Hepatocyte (in vitro differentiated cells): ENCODE data around the gene F13A1. TPM values are rescaled to one million over a fixed set of nuclear protein-coding genes. Genes with fewer than 3 reads are reported as not detected.

ENCODE experiments used
- DNase-seq: peaks from one replicate; pipeline ENCODE4 v3.0.0-alpha.2; 2016; ENCODE audit warnings: low spot score
- H2AFZ ChIP-seq: fragments of 200-600 bp; sonication (generic); 2 replicates; pipeline ENCODE4 v1.6.0; 2016; ENCODE audit warnings: antibody characterized with exemption, mild to moderate bottlenecking
- H3K27ac ChIP-seq: fragments of 200-600 bp; sonication (generic); 2 replicates; pipeline ENCODE4 v1.5.1; 2016; ENCODE audit warnings: mild to moderate bottlenecking
- H3K27me3 ChIP-seq: fragments of 200-600 bp; sonication (generic); 2 replicates; pipeline ENCODE4 v1.6.1; 2016
- H3K36me3 ChIP-seq: fragments of 200-600 bp; sonication (generic); replicated peaks from 2 replicates; pipeline ENCODE4 v1.5.1; 2016; ENCODE audit warnings: low read depth; ENCODE audit not compliant: insufficient read depth
- H3K4me1 ChIP-seq: fragments of 200-600 bp; sonication (generic); 2 replicates; pipeline ENCODE4 v1.5.1; 2016; ENCODE audit warnings: mild to moderate bottlenecking, moderate library complexity; ENCODE audit not compliant: insufficient read depth
- H3K4me2 ChIP-seq: fragments of 200-600 bp; sonication (generic); 2 replicates; pipeline ENCODE4 v1.6.0; 2016
- H3K4me3 ChIP-seq: fragments of 200-600 bp; sonication (generic); 2 replicates; pipeline ENCODE4 v1.5.1; 2016; ENCODE audit warnings: mild to moderate bottlenecking
- H3K79me2 ChIP-seq: fragments of 200-600 bp; sonication (generic); 2 replicates; pipeline ENCODE4 v1.6.0; 2017; ENCODE audit warnings: mild to moderate bottlenecking
- H3K9me2 ChIP-seq: fragments of 200-600 bp; sonication (generic); replicated peaks from 2 replicates; pipeline ENCODE4 v1.6.0; 2017; ENCODE audit warnings: mild to moderate bottlenecking; ENCODE audit not compliant: insufficient read depth
- H3K9me3 ChIP-seq: fragments of 200-600 bp; sonication (generic); 2 replicates; pipeline ENCODE4 v1.5.1; 2016; ENCODE audit warnings: low read depth, mild to moderate bottlenecking
- H4K20me1 ChIP-seq: fragments of 200-600 bp; sonication (generic); 2 replicates; pipeline ENCODE4 v1.6.0; 2016; ENCODE audit warnings: mild to moderate bottlenecking; ENCODE audit not compliant: insufficient read depth, poor library complexity, severe bottlenecking
- EZH2 ChIP-seq: fragments of 200-600 bp; sonication (generic); IDR thresholded peaks from 2 replicates; pipeline ENCODE4 v1.6.1; 2016; ENCODE audit warnings: antibody characterized with exemption, mild to moderate bottlenecking, borderline replicate concordance
- EZH2phosphoT487 ChIP-seq: fragments of 200-600 bp; sonication (generic); IDR thresholded peaks from one replicate; pipeline ENCODE4 v1.6.1; 2018; ENCODE audit warnings: antibody characterized with exemption, mild to moderate bottlenecking, low read depth, moderate library complexity; ENCODE audit not compliant: unreplicated experiment, severe bottlenecking
- WGBS: methylation state at CpG from one replicate; pipeline ENCODE4 v1.1.6; 2016; ENCODE audit warnings: low lambda C conversion rate; ENCODE audit errors: missing lambda C conversion rate; 5-methylcytosine and 5-hydroxymethylcytosine counted together
- polyA plus RNA-seq: library from polyadenylated mRNA; unstranded; fragments of >200 nt; fragmentation: Nextera tagmentation; extraction: Ambion mirVana; gene quantifications from 2 replicates; pipeline ENCODE4 v1.2.1, GENCODE V29; 2016
- total RNA-seq: library from RNA; depleted of rRNA; stranded (reverse); fragments of >200 nt; gene quantifications from 2 replicates; pipeline ENCODE4 v1.2.3, GENCODE V29; 2014
- TF ChIP-seq, protein P1 (sequence below): fragments of 200-600 bp; sonication (generic); IDR thresholded peaks from 2 replicates; pipeline ENCODE4 v1.5.1; 2016; ENCODE audit warnings: antibody characterized with exemption, mild to moderate bottlenecking; ENCODE audit not compliant: poor library complexity

The F13A1 gene
- total and polyA plus RNA-seq, 2 experiments from 2014 or later: 3.7 to 8.5 TPM

DNA sequence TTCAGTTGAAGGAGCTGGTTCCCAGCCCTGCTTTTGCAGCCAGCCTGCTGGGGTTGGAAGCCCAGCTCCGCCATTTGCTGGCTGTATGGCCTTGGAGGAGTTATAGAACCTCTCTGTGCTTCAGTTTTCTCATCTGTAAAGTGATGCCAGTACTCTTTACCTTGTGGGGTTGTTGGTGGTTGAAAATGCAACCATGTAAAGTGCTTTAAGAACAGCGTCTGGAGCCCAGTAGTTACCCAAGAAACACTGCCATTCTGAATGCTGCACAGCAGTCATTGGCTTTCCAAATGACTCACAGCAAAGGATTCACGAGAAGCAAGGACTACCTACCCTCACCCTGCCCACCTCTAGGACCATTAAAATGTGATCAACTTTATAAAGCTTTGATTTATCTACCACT lies 154.4 kb downstream of the F13A1 start:
- WGBS: 83% methylated on average over 3 of the region's 3 CpGs
- H2AFZ ChIP-seq: no peak overlapping the region
- H3K9me3 ChIP-seq: no peaks in the 10 kb centered on the region
- H3K27me3 ChIP-seq: no peaks in the 10 kb centered on the region
- no peaks in the 10 kb centered on the region for H3K36me3 ChIP-seq
- H3K4me3 ChIP-seq: no peak overlapping the region
- no peak overlapping the region for H3K27ac ChIP-seq
- H3K4me1 ChIP-seq: no peaks in the 10 kb centered on the region
- no peaks in the 10 kb centered on the region for H4K20me1 ChIP-seq
- DNase-seq: no peak
- TF ChIP-seq EZH2phosphoT487 (no peak), EZH2 (no peak)
- TF ChIP-seq, protein P1, sequence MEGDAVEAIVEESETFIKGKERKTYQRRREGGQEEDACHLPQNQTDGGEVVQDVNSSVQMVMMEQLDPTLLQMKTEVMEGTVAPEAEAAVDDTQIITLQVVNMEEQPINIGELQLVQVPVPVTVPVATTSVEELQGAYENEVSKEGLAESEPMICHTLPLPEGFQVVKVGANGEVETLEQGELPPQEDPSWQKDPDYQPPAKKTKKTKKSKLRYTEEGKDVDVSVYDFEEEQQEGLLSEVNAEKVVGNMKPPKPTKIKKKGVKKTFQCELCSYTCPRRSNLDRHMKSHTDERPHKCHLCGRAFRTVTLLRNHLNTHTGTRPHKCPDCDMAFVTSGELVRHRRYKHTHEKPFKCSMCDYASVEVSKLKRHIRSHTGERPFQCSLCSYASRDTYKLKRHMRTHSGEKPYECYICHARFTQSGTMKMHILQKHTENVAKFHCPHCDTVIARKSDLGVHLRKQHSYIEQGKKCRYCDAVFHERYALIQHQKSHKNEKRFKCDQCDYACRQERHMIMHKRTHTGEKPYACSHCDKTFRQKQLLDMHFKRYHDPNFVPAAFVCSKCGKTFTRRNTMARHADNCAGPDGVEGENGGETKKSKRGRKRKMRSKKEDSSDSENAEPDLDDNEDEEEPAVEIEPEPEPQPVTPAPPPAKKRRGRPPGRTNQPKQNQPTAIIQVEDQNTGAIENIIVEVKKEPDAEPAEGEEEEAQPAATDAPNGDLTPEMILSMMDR: no peak
- H3K4me2 ChIP-seq: no peak overlapping the region
- H3K9me2 ChIP-seq: no peaks in the 10 kb centered on the region
- no peaks in the 10 kb centered on the region for H3K79me2 ChIP-seq

DNA sequence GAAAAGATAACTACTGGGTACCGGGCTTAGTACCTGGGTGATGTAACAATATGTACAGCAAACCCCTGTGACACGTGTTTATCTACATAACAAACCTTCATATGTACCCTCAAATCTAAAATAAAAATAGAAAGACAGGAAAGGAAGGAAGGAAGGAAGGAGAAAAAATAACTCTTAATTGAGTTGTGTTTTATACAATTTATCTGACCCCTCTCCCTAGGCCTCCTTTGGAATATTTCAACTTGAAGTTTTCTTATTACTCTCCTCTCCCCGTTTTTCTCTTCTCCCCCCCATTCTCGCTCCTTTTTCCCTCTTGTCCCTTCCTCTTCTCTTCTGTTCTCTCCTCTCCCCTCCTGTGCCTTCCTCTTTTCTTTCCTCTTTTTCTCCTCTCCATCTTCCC lies 156.1 kb downstream of the F13A1 start:
- no peak overlapping the region for H3K27ac ChIP-seq
- WGBS: 87% methylated on average over 4 of the region's 4 CpGs
- no peaks in the 10 kb centered on the region for H3K36me3 ChIP-seq
- H3K9me3 ChIP-seq: no peaks in the 10 kb centered on the region
- no peaks in the 10 kb centered on the region for H4K20me1 ChIP-seq
- no peaks in the 10 kb centered on the region for H3K4me1 ChIP-seq
- H3K4me3 ChIP-seq: no peak overlapping the region
- no peak for DNase-seq
- no peak overlapping the region for H3K4me2 ChIP-seq
- H2AFZ ChIP-seq: no peak overlapping the region
- no peaks in the 10 kb centered on the region for H3K27me3 ChIP-seq
- no peaks in the 10 kb centered on the region for H3K9me2 ChIP-seq
- TF ChIP-seq EZH2phosphoT487 (no peak), EZH2 (no peak)
- TF ChIP-seq, protein P1: no peak
- H3K79me2 ChIP-seq: no peaks in the 10 kb centered on the region

DNA sequence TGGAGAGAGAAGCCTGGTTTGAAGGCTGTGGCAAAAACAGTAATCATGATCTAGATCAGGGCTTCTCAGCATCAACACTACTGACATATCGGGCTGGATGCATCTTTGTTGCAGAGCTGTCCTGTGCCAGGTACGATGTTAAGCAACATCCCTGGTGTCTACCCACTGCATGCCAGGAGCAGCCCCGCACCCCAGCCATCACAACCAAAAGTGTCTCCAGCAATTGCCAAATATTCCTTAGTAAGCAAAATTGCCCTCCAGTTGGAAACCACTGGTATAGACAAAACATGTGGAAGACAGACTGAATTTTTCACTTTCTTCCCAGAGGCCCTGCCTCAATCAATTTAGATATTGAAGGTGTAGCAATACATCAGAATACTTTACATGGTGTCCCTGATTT lies 166.1 kb downstream of the F13A1 start:
- Histone ChIP-seq H3K79me2 (no peaks in the 10 kb centered on the region), H3K4me3 (no peak overlapping the region), H4K20me1 (no peaks in the 10 kb centered on the region), H3K4me2 (no peak overlapping the region), H3K9me2 (no peaks in the 10 kb centered on the region), H3K27me3 (no peaks in the 10 kb centered on the region), H3K36me3 (no peaks in the 10 kb centered on the region), H3K9me3 (no peaks in the 10 kb centered on the region), H2AFZ (no peak overlapping the region), H3K4me1 (no peaks in the 10 kb centered on the region), H3K27ac (no peak overlapping the region)
- DNase-seq: no peak
- TF ChIP-seq, protein P1: no peak
- TF ChIP-seq EZH2phosphoT487 (no peak), EZH2 (no peak)
- 86% methylated on average over 3 of the region's 3 CpGs for WGBS

DNA sequence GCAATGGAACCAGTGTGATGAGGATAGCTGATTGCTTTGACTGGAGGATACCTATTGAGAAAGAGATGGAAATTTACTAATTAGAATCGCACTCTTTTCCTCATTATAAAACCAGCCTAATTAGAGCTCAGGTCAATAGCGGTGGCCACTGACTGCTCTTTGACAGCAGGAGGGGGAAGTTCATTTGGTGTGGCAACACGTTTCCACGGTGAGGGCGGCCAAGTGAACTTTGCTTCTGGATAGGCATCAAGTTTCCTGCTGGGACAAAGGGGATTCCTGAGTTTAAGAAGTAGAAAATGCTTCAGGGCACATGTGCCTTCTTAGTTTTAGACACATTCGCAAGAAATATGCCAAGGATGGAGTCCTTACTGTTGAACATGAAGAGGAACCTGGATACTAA lies 168.4 kb downstream of the F13A1 start:
- DNase-seq: no peak
- no peaks in the 10 kb centered on the region for H3K27me3 ChIP-seq
- no peaks in the 10 kb centered on the region for H4K20me1 ChIP-seq
- H3K9me2 ChIP-seq: no peaks in the 10 kb centered on the region
- TF ChIP-seq EZH2 (no peak), EZH2phosphoT487 (no peak)
- TF ChIP-seq, protein P1: no peak
- no peak overlapping the region for H2AFZ ChIP-seq
- no peak overlapping the region for H3K27ac ChIP-seq
- H3K4me3 ChIP-seq: no peak overlapping the region
- H3K4me2 ChIP-seq: no peak overlapping the region
- no peaks in the 10 kb centered on the region for H3K79me2 ChIP-seq
- no peaks in the 10 kb centered on the region for H3K4me1 ChIP-seq
- no peaks in the 10 kb centered on the region for H3K36me3 ChIP-seq
- WGBS: 64% methylated on average over 6 of the region's 6 CpGs
- H3K9me3 ChIP-seq: no peaks in the 10 kb centered on the region
